ENCODE data around the gene SORCS3. TPM values are rescaled to one million over a fixed set of nuclear protein-coding genes. Genes with fewer than 3 reads are reported as not detected.

SORCS3 gene
- total RNA-seq, 3 donors from 2014 or later = 0.60 TPM; not detected in 2

- Histone ChIP-seq H3K36me3 (ENCODE audit: low read depth) (no peaks in the 10 kb centered on the region), H3K4me1 (ENCODE audit: low read depth) (no peaks in the 10 kb centered on the region), H3K4me3 (no peak overlapping the region), H3K9me3 (no peaks in the 10 kb centered on the region)
- ATAC-seq = no peak
- no peak for TF ChIP-seq CTCF (IDR thresholded peaks at IDR 0.05)
- intact Hi-C loops (cut with DNase I, micrococcal nuclease) = no loop called here
- DNase-seq = no peak
Measured at GRCh38 chr10:104659809-104660208, 18.7 kb downstream of the SORCS3 start.

- no peak for DNase-seq
- Histone ChIP-seq H3K4me3 (no peak overlapping the region), H3K9me3 (no peaks in the 10 kb centered on the region), H3K36me3 (ENCODE audit: low read depth) (no peaks in the 10 kb centered on the region), H3K4me1 (ENCODE audit: low read depth) (no peaks in the 10 kb centered on the region)
- intact Hi-C loops (cut with DNase I, micrococcal nuclease) = no loop called here
- TF ChIP-seq CTCF (IDR thresholded peaks at IDR 0.05) = no peak
- no peak for ATAC-seq
Measured at GRCh38 chr10:104663076-104663475, 22.0 kb downstream of the SORCS3 start.

- intact Hi-C loops (cut with DNase I, micrococcal nuclease) = no loop called here
- no peaks in the 10 kb centered on the region for H3K9me3 ChIP-seq
- no peak for ATAC-seq
- no peak for DNase-seq
- H3K4me1 ChIP-seq (ENCODE audit: low read depth) = no peaks in the 10 kb centered on the region
- no peak for TF ChIP-seq CTCF (IDR thresholded peaks at IDR 0.05)
- no peak overlapping the region for H3K4me3 ChIP-seq
- H3K36me3 ChIP-seq (ENCODE audit: low read depth) = no peaks in the 10 kb centered on the region
Measured at GRCh38 chr10:104663563-104663962, 22.5 kb downstream of the SORCS3 start.

GRCh38 chr10:104664205-104664604 lies 23.1 kb downstream of the SORCS3 start:
- DNase-seq (no peak), ATAC-seq (no peak)
- Histone ChIP-seq H3K4me3 (no peak overlapping the region), H3K4me1 (ENCODE audit: low read depth) (no peaks in the 10 kb centered on the region), H3K9me3 (no peaks in the 10 kb centered on the region), H3K36me3 (ENCODE audit: low read depth) (no peaks in the 10 kb centered on the region)
- intact Hi-C loops (cut with DNase I, micrococcal nuclease) = no loop called here
- TF ChIP-seq CTCF (IDR thresholded peaks at IDR 0.05) = no peak

- no peak for TF ChIP-seq CTCF (IDR thresholded peaks at IDR 0.05)
- H3K4me1 ChIP-seq (ENCODE audit: low read depth) = no peaks in the 10 kb centered on the region
- H3K36me3 ChIP-seq (ENCODE audit: low read depth) = no peaks in the 10 kb centered on the region
- H3K9me3 ChIP-seq = no peaks in the 10 kb centered on the region
- intact Hi-C loops (cut with DNase I, micrococcal nuclease) = no loop called here
- no peak overlapping the region for H3K4me3 ChIP-seq
- DNase-seq (no peak), ATAC-seq (no peak)
Measured at GRCh38 chr10:104665174-104665573, 24.1 kb downstream of the SORCS3 start.

GRCh38 chr10:104666106-104666505 lies 25.0 kb downstream of the SORCS3 start:
- intact Hi-C loops (cut with DNase I, micrococcal nuclease) = no loop called here

More at GRCh38 chr10:104666106-104666505, 25.0 kb downstream of the SORCS3 start:
- Histone ChIP-seq H3K4me1 (ENCODE audit: low read depth) (no peaks in the 10 kb centered on the region), H3K36me3 (ENCODE audit: low read depth) (no peaks in the 10 kb centered on the region), H3K4me3 (no peak overlapping the region), H3K9me3 (peaks cover 3% of the 10 kb centered on the region)
- no peak for ATAC-seq
- DNase-seq = no peak
- TF ChIP-seq CTCF (IDR thresholded peaks at IDR 0.05) = no peak
